Body of pancreas (tissue), 4 donors: ENCODE measurements around the gene KRT23.

ENCODE experiments used
- CTCF ChIP-seq, 7 experiments: fragments of 450-650 bp in 4 of 7; fragments of 200-600 bp in 3 of 7; sonication (generic) in 3 of 7; IDR thresholded peaks; one replicate each; pipeline ENCODE4 v1.5.1; 2016 to 2019; ENCODE audit warnings: antibody characterized with exemption in 7 of 7
- POLR2A ChIP-seq, 3 donors: fragments of 450-650 bp; IDR thresholded peaks; one replicate each; pipeline ENCODE4 v1.6.1; 2016; ENCODE audit warnings: antibody characterized with exemption in 3 of 3, mild to moderate bottlenecking in 2 of 3

DNA sequence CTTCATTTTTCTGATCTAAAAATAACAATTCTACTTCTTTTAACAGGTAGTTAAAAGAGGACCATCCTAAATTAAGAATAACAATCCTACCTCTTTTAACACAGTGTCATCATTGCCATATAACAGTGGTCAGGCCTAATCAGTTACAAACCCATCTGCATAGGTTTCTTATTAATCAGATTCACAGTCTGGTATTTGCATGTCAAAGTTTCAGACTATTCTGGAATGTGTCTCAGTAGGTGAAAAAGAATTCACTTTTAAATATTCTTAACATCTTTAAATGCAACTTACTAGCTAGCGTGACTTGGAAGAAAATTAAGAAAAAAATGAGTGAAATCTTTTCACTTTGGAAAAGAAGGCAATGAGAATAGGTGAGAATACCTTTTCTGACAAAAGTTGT is 63.6 kb downstream of the KRT23 start:
- no peak for TF ChIP-seq CTCF (IDR thresholded peaks at IDR 0.05)
- TF ChIP-seq POLR2A (IDR thresholded peaks at IDR 0.05): no peak
